Colonic mucosa (tissue), 4 donors: ENCODE measurements around the gene GXYLT2. TPM values are rescaled to one million over a fixed set of nuclear protein-coding genes. Genes with fewer than 3 reads are reported as not detected.
A peak's percentile ranks its signal among the peaks of the same experiment; 100 is the strongest.

Source experiments
- DNase-seq: peaks from one replicate; pipeline ENCODE4 v3.0.0-alpha.2; 2020
- H3K27ac ChIP-seq: fragments of 200-600 bp; one replicate; pipeline ENCODE4 v1.8.0; 2021
- H3K27me3 ChIP-seq: fragments of 200-600 bp; one replicate; pipeline ENCODE4 v1.8.0; 2021
- H3K36me3 ChIP-seq: fragments of 200-600 bp; one replicate; pipeline ENCODE4 v1.8.0; 2021
- H3K4me1 ChIP-seq: fragments of 200-600 bp; one replicate; pipeline ENCODE4 v1.8.0; 2021; ENCODE audit warnings: mild to moderate bottlenecking
- H3K4me3 ChIP-seq: fragments of 200-600 bp; one replicate; pipeline ENCODE4 v1.8.0; 2021
- H3K9ac ChIP-seq, 2 donors: one replicate each; pipeline ENCODE4 v1.7.0; 2013; ENCODE audit warnings: control low read depth in 2 of 2, low read depth in 2 of 2, low read length in 2 of 2
- H3K9me3 ChIP-seq: fragments of 200-600 bp; one replicate; pipeline ENCODE4 v1.8.0; 2021
- intact Hi-C: fragments of 100-400 bp; cut with DNase I; formaldehyde crosslinking; loops from one replicate; pipeline ENCODE4 v1.14.1; 2022
- total RNA-seq, 2 donors: library from RNA; stranded (reverse); fragmentation: NEBNext Ultra II Directional in 1 of 2; extraction: Animal tissue kit (Norgen Biotek cat#: 25700) in 1 of 2; gene quantifications; one replicate each; pipeline ENCODE4 v1.2.1, GENCODE V29; 2021
- TF ChIP-seq, protein P1 (sequence below): fragments of 200-600 bp; IDR thresholded peaks from one replicate; pipeline ENCODE4 v1.8.0; 2022; ENCODE audit warnings: antibody characterized with exemption, mild to moderate bottlenecking
- donor health status: healthy.
- donor health status: DM: no; HTN: no; CAD: no.
- donor health status: DM: no; HTN: no; CAD: no.

Gene GXYLT2
- total RNA-seq, 2 donors from 2014 or later: 7.3 to 8.4 TPM

DNA sequence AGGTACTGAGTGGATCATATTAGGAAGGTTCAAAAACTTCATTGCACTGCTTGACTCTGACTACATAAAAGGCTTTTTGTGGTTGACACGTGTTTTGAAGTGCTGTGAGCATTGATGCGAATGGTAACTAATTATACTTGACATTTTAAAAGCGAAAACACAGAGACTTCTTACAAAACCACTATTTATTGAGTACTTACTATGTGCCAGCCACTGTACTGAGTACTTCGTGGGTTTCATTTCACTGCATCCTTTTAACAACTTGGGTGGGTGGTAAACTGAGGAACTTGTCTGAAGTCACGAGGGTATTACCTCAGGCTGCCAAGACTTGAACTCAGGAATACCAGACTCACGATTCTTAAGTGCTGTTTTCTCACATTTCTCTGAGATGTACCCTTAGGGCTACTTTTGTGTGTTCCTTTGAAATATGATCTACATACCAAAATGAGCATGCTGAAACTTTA, 63.4 kb downstream of the GXYLT2 start:
- Histone ChIP-seq H3K36me3 (no peaks in the 10 kb centered on the region), H3K4me1 (no peaks in the 10 kb centered on the region), H3K9ac (no peak overlapping the region), H3K9me3 (no peaks in the 10 kb centered on the region), H3K4me3 (no peak overlapping the region), H3K27ac (no peak overlapping the region), H3K27me3 (no peaks in the 10 kb centered on the region)
- TF ChIP-seq, protein P1, sequence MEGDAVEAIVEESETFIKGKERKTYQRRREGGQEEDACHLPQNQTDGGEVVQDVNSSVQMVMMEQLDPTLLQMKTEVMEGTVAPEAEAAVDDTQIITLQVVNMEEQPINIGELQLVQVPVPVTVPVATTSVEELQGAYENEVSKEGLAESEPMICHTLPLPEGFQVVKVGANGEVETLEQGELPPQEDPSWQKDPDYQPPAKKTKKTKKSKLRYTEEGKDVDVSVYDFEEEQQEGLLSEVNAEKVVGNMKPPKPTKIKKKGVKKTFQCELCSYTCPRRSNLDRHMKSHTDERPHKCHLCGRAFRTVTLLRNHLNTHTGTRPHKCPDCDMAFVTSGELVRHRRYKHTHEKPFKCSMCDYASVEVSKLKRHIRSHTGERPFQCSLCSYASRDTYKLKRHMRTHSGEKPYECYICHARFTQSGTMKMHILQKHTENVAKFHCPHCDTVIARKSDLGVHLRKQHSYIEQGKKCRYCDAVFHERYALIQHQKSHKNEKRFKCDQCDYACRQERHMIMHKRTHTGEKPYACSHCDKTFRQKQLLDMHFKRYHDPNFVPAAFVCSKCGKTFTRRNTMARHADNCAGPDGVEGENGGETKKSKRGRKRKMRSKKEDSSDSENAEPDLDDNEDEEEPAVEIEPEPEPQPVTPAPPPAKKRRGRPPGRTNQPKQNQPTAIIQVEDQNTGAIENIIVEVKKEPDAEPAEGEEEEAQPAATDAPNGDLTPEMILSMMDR: no peak
- intact Hi-C loops: no loop called here
- no peak for DNase-seq

DNA sequence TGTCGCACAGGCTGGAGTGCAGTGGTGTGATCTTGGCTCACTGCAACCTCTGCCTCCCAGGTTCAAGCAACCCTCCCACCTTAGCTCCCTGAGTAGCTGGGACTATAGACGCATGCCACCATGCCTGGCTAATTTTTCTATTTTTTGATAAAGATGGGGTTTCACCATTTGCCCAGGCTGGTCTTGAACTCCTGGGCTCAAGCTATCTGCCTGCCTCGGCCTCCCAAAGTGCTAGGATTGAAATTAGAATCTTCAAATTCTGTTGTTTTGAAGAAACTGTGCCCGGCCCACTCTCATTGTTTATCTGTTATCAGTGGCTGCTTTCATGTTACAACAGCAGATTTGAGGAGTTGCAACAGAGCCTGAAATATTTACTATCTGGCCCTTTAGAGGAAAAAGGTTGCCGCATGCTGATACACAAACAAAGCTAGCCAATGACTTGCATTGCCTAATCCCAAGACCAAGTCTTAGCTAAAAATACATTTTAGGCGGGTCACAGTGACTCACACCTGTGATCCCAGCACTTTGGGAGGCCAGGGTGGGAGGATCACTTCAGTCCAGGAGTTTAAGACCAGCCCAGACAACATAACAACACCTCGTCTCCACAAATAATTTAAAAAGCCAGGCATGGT, 65.6 kb downstream of the GXYLT2 start:
- H3K36me3 ChIP-seq: no peaks in the 10 kb centered on the region
- H3K4me3 ChIP-seq: no peak overlapping the region
- no peak for DNase-seq
- no peaks in the 10 kb centered on the region for H3K27me3 ChIP-seq
- H3K27ac ChIP-seq: no peak overlapping the region
- intact Hi-C loops: no loop called here
- TF ChIP-seq, protein P1: no peak
- no peaks in the 10 kb centered on the region for H3K4me1 ChIP-seq
- no peaks in the 10 kb centered on the region for H3K9me3 ChIP-seq
- H3K9ac ChIP-seq: no peak overlapping the region

DNA sequence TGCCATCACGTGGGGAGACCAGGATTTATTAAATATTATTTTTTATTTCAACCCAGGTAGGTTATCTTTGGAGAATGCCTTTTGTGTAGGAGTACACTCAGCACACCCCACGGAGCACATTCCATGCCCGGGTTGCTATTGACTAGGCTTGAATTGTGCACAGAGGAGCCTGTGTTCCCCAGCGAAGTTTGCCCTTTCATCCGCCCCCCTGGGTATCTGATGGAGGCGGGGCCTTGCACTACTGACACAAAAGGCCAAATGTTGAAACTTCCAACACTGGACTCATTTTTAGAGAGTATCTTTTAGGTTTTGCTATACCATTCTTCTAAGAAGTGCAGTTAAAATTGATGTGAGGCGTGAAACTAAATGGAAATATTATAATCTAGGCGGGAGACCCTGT, 69.5 kb downstream of the GXYLT2 start:
- no peaks in the 10 kb centered on the region for H3K9me3 ChIP-seq
- intact Hi-C loops: no loop called here
- no peaks in the 10 kb centered on the region for H3K4me1 ChIP-seq
- H3K27me3 ChIP-seq: no peaks in the 10 kb centered on the region
- no peak overlapping the region for H3K27ac ChIP-seq
- TF ChIP-seq, protein P1: no peak
- no peaks in the 10 kb centered on the region for H3K36me3 ChIP-seq
- no peak overlapping the region for H3K4me3 ChIP-seq
- no peak overlapping the region for H3K9ac ChIP-seq
- no peak for DNase-seq

DNA sequence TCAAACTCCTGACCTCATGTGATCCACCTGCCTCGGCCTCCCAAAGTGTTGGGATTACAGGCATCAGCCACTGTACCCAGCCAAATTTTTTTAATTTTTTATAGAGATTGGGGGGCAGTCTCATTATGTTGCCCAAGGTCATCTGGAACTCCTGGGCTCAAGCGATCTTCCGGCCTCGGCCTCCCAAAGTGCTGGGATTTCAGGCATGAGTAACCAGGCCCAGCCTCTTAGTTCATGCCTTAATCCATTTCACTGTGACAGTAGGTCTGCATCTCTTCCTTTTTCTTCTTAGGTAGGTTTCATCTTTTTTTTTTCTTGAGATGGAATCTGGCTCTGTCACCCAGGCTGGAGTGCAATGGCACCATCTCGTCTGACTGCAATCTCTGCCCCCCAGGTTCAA, 71.5 kb downstream of the GXYLT2 start:
- Histone ChIP-seq H3K27ac (no peak overlapping the region), H3K4me3 (no peak overlapping the region), H3K36me3 (no peaks in the 10 kb centered on the region), H3K9me3 (no peaks in the 10 kb centered on the region), H3K9ac (no peak overlapping the region), H3K27me3 (no peaks in the 10 kb centered on the region), H3K4me1 (no peaks in the 10 kb centered on the region)
- DNase-seq: no peak
- intact Hi-C loops: no loop called here
- TF ChIP-seq, protein P1: no peak

DNA sequence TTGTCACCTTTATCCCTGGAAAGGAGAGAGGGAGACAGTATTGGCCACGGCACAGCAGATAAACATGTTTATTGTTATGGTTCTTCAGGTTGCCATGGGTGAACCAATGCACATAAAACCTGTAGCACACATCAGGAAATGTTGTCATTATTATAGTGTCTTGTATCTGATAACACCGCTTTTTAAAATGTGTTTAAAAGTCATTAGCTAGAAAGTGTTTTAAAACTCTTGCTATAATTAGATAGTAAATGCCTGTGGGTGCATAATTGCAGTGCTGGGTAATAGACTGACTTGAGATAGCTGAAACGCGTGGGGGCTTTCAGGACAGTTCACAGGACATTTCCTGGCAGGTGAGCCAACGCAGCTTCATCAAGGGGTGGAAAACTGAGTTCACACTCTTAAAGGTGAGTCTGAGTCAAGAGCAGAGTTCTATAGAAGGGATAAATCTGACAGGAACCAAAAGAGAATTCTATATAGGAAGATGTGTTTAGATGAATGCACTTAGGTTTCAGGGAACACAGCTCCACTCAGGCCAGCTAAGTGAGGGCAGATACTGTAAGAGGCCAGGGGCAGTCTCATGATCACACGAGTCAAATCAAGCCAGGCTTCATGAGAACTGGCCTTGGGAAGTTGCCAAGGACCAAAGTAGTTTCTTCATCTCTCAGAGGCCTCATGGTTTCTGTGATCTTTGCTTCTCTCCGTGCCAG, 73.1 kb downstream of the GXYLT2 start:
- Histone ChIP-seq H3K9ac (no peak overlapping the region), H3K9me3 (no peaks in the 10 kb centered on the region), H3K27ac (peak overlapping the region; percentile 17), H3K4me3 (no peak overlapping the region), H3K36me3 (no peaks in the 10 kb centered on the region), H3K4me1 (no peaks in the 10 kb centered on the region), H3K27me3 (no peaks in the 10 kb centered on the region)
- intact Hi-C loops: no loop called here
- TF ChIP-seq, protein P1: no peak
- DNase-seq: peak; percentile 38
